SHP77 (cell line): ENCODE data around the gene MSMO1.
"Not testable (repeated sequence)": the region's sequence is repeated elsewhere in the genome, so short reads cannot be mapped to it uniquely, and the experiment has no call there.

Experiments
- DNase-seq, 2 experiments: peaks; one replicate each; lab custom pipeline; 2025; lab: John Stamatoyannopoulos, UW

Gene MSMO1

GRCh38 chr4:165327211-165328100 lies at the start of gene MSMO1:
Gene MSMO1, plus strand, starts transcription at chr4:165327669. Its CDS starts 5,702 bp downstream, at chr4:165333371.
- peak; percentile 98 to 99 for DNase-seq

GRCh38 chr4:165279531-165279930 lies 47.9 kb upstream of the MSMO1 start:
- DNase-seq: not testable (repeated sequence)

- DNase-seq: not testable (repeated sequence)
Measured at GRCh38 chr4:165284697-165285096, 42.8 kb upstream of the MSMO1 start.

DNA sequence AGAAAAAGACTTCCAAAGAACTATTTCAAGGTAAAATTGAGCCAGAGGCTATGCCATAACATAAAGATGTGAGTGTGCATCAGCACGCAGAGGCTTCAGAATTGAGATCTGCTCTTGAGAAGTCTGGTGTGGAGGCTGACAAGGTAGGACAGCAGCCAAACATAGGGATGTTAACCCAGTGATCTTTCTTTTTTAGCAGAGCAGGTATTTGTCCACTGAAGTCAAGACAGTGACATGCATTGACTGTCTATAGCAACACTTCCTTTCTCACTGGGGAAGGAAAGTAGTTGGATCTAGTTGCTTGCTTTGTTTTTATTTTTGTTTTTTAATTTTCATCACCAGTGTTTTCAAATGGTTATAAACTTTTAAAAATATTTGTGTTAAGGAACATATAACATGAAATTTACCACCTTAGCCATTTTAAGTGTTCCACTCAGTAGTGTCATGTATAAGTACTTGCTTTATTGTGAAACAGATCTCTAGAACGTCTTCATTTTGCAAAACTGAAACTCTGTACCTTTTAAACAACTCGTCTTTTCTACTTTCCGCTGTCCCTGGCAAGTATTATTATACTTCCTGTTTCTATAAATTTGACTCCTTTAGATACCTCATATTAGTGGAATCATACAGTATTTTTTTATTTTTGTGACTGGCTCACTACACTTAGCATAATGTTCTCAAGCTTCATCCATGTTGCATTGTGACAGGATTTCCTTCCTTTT lies 40.7 kb upstream of the MSMO1 start:
- DNase-seq: not testable (repeated sequence)

- no peak for DNase-seq
Measured at GRCh38 chr4:165288226-165288625, 39.2 kb upstream of the MSMO1 start.

DNA sequence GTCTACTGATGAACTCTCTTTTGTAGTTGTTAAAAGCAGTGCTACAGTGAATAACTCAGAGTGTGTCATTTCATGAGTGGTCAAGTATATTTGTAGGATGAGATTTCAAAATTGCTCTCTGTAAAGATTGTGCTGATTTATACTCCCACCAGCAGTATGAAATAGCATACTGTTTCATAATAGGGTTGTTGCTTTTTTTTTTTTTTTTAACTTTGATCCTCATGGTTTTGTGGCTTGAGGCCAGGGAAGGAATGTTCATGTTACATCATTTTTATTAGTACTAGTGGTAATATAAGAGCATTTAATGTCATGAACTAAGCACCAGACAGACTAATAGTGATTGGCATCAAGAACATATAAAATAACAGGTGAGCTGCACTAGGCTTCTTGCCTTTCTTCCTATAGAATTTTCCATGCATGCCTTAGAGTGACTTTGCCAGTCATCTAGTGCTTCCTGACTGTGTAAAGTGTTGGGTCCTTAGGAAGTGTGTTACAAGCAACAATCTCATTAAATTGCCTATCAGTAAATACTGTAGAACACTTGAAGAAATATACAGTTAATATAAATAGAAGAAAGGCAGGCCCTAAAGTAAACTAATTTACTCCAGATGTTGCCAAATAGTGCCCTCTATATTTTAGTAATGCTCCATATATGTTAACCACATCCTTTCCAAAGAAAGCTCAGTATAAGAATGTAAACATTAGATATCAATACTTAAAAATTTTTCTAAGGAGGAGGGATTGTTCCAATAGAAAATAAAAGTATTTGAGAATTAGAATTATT lies 38.6 kb upstream of the MSMO1 start:
- no peak for DNase-seq

- DNase-seq: no peak
Measured at GRCh38 chr4:165289423-165289785, 38.1 kb upstream of the MSMO1 start.

- DNase-seq: no peak
Measured at GRCh38 chr4:165293061-165293460, 34.4 kb upstream of the MSMO1 start.

DNA sequence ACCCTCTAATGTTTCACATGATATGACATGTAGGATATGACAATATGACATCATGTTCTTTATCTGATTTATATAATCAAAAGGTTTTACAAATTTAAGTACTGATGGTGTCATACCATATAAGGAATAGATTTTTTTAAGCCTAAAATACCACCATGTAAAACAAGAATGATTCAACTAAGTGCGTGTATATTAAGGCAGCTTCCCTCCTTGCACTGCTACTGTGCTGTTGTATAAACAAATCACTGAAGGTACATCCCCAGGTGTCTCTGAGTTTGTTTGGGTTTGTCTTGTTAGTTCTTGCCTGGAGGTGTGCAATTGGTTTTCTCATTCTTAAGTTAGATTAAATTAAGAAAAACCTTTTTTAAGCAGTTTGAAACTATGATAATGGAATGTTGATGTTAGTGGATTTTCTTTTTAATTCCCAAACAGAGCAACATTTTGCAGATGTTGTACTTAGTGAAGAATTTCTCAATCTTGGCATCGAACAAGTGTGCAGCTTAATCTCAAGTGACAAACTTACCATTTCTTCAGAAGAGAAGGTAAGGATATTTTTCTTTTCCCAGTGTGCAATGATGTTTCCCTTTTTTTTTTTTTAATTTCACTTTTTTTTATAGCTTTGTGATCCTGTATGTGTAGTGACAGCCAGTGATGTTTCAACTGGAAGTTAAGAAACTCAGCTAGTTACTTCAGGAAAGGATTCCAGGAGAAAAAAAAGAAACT lies 33.4 kb upstream of the MSMO1 start:
- no peak for DNase-seq

- no peak for DNase-seq
Measured at GRCh38 chr4:165294907-165295306, 32.6 kb upstream of the MSMO1 start.

DNA sequence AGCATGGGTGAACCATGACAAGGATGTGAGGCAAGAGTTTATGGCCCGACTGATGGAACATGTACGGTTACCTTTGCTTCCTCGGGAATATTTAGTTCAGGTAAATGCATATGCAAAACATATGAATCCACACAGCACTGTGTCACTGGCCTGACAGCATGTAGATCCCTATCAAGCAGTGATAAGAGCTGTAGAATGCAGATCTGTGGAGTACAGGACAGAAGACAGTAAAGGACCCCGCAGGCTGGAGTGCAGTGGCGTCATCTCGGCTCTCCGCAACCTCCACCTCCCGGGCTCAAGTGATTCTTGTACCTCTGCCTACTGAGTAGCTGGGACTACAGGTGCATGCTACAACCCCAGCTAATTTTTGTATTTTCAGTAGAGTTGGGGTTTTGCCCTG lies 29.8 kb upstream of the MSMO1 start:
- no peak for DNase-seq

DNA sequence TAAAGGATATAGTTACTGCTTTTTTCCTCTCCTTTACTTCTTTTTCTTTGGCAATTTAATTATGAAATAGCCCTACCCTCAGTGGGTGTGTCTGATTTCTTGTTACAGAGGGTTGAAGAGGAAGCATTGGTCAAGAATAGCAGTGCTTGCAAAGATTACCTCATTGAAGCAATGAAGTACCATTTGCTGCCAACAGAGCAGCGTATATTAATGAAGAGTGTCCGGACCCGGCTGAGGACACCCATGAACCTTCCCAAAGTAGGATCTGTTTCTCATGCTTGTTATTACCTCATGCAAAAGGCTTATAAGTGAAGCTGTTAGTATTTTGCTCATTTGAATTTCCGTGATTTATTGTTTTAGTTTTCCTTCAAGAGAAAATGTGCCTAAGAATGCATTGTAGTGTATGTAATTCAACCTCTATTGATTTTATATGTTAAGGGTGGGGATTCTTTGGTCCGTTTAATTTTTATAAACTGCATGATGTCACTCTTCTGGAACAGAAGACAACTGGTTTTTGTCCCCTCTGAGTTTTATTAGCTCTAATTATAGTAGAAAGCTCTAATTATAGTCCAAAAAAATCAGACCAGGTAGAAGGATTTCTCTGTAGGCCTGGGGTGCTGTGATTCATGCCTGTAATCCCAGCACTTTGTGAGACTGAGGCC lies 27.9 kb upstream of the MSMO1 start:
- DNase-seq: no peak

GRCh38 chr4:165301833-165302232 lies 25.6 kb upstream of the MSMO1 start:
- no peak for DNase-seq

DNA sequence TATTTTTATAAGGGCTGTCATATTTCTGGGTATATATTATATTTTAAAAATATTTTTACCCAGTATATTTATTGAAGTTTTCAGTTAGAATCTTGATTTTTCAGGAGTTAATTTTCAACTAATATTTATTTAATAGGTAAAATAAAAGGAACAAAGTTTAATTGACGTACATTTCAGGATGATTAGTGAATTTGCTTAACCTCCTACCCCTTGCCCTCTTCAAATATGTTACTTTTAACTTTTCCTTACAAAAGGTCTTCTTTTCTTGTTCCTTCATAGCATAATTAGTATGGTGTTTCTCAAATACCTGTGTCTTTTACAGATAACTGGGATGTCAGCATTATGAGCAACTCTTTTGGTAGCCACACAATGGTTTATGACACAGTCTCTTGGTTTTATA lies 24.8 kb upstream of the MSMO1 start:
- DNase-seq: no peak

- DNase-seq: no peak
Measured at GRCh38 chr4:165308166-165308565, 19.3 kb upstream of the MSMO1 start.

DNA sequence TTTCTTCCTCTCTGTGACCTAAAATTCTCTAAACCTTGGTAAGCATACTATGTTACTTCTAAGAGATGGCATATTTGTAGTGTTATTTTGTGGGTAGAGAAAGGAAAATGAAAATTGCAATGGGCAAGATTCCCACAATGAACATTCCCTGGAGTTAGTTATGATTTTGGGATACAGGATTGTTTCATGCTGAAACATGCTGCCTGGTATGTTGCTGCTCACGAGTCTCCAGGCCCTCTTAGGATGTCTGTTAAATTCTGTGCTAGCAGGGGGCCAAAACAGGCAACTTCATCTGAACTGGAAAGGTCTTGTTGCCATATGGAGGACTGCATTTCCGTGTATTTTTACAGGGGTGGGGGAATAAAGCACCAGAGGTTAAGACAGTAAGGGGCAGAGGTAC lies 18.9 kb upstream of the MSMO1 start:
- DNase-seq: no peak

GRCh38 chr4:165309456-165309855 lies 18.0 kb upstream of the MSMO1 start:
- DNase-seq: no peak

GRCh38 chr4:165312506-165312905 lies 15.0 kb upstream of the MSMO1 start:
- no peak for DNase-seq

DNA sequence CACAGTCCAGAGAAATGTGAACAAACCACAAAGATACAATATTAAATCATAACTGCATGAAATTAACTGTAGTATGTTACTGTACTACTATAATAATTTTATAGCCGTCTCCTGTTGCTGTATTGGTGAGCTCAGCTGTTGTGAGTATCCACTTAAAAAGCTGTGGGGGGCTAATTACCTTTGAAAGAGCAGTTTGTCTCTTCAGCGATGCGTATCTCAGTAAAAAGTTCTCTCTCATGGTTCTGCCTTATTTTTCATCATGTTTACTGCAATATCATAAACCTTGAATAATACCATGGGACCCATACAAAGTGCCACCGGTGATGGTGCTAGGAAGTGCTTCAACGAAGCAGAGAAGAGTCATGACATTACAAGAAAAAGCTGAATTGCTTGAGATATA lies 8.4 kb upstream of the MSMO1 start:
- no peak for DNase-seq

DNA sequence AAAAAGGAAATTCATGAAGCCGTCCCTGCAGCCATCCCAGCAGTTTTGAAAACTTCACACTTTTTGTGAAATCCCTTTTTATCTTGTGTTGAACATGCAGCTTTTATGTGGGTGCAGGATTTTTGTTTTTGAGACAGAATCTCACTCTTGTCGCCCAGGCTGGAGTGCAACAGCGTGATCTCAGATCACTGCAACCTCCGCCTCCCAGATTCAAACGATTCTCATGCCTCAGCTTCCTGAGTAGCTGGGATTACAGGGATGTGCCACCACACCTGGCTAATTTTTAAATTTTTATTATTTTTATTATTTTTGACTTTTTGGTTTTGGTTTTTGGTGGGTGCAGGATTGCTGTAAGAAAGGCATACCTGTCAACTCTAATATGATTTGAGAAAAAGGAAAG lies 8.0 kb upstream of the MSMO1 start:
- DNase-seq: no peak

GRCh38 chr4:165324236-165324917 lies 3.1 kb upstream of the MSMO1 start:
- DNase-seq: no peak
